ENCODE measurements around the gene CIDEB. TPM values are rescaled to one million over a fixed set of nuclear protein-coding genes. Genes with fewer than 3 reads are reported as not detected.

The CIDEB gene
- total and polyA plus RNA-seq, 10 of the 15 experiments (the other 5 are each of a cell fraction or from before 2014, with no cell fraction given): 0.34 to 6.3 (median 3.2) TPM

DNA sequence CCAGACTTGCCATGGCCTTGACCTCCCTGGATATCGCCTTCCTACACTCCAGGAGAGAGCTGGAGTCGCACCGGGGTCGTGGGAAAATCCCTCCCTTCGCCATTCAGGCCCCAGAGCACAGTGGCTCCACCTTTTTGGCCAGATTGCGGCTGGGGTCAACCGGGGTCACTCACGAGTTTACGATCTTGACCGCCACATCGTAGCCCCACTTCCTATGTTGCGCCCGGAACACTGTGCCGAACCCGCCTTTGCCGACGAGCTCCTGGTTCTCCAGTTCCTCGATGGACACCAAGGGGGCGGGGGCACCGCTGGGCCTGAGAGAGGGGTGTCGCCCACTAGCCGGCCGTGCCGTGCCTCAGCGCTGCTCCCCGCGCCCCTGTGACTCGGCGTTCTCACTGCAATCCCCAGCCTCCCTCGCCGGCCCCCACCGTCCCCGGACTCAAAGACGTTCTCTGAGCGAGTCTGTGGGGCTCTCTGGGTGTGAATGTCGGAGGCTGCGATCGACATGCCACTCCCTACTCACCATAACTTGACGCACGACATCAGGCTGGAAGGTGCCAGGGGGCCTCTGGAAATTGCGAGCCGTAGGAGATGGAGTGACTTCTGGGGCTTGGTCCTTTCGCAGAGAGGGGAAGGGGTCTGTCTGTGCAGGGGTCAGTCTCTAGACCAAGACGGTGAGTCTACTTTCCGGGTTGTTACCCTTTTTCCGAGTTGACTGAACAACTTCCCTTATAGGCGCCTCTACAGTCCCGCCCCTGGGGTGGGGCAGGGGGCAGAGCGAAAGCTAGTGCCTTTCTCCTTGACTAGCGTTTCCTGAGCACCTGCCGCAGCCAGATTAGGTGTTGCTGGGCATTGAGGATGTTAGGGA lies 31.7 kb upstream of the CIDEB start, which contains the start of gene RIPK3:
Gene RIPK3, minus strand, starts transcription at position 708 of the 868 bp plus-strand sequence. Its CDS starts 165 bp downstream, at position 543.
- H3K79me2 ChIP-seq (ENCODE audit: control insufficient read depth, insufficient read depth, low read length): no peaks in the 10 kb centered on the region
- CTCF ChIA-PET: interaction anchor here (0.8 to 16.6 kb wide), 13 partner anchors 11 to 229 kb away, joined by 3 to 452 read pairs (median 6); partner anchors contain the start of genes CBLN3, CIDEB, KHNYN and SDR39U1
- intact Hi-C loops (cut with micrococcal nuclease; ENCODE audit: unreplicated experiment): no loop called here
- SMC1A ChIA-PET (ENCODE audit: uncharacterized antibody, unreplicated experiment): interaction anchor here (0.6 to 7.7 kb wide), 10 partner anchors 12 to 761 kb away, joined by 3 to 73 read pairs (median 3); partner anchors contain the start of genes JPH4 and KHNYN
- in situ Hi-C loops (cut with MboI): no loop called here
- H3K4me2 ChIP-seq (ENCODE audit: control insufficient read depth, insufficient read depth): peak within 1 kb of the TSS; percentile 84
- peak within 1 kb of the TSS; percentile 74 for H3K9ac ChIP-seq (ENCODE audit: control insufficient read depth, insufficient read depth, low read length)
- no peaks in the 10 kb centered on the region for H4K20me1 ChIP-seq (ENCODE audit: control insufficient read depth, insufficient read depth)
- peak; percentile 36 for DNase-seq (ENCODE audit: low read depth, low spot score)
- WGBS (ENCODE audit: insufficient coverage, insufficient replicate concordance, low lambda C conversion rate, missing lambda C conversion rate): 11% methylated on average over 48 of the region's 51 CpGs
- BruUV-seq (replicated peaks): TSS peak; percentile 83
- TF ChIP-seq BHLHE40 (IDR thresholded peaks at IDR 0.05; ENCODE audit: borderline replicate concordance in 1 of 2, low read depth in 2 of 2, low read length in 1 of 2) (peak in 1 of 2 experiments; percentile 19; a peak in 1 of 4 replicates), LARP7 (IDR thresholded peaks at IDR 0.05) (0 out of 2 replicates have a peak, but pooled peaks have one; percentile 25), SUZ12 (IDR thresholded peaks at IDR 0.05; ENCODE audit: unreplicated experiment) (no peak), POLR2A (IDR thresholded peaks at IDR 0.05; ENCODE audit: low read depth, low read length) (peak; percentile 63), POLR2AphosphoS2 (IDR thresholded peaks at IDR 0.05; ENCODE audit: low read depth, low read length) (0 out of 2 replicates have a peak, but pooled peaks have one; percentile 30), NR2F1 (conservative IDR thresholded peaks at IDR 0.05) (peak; percentile 92), GATAD2B (conservative IDR thresholded peaks at IDR 0.05; ENCODE audit: low read depth) (0 out of 2 replicates have a peak, but pooled peaks have one; percentile 20), PAX8 (IDR thresholded peaks at IDR 0.05) (no peak), IKZF1 (conservative IDR thresholded peaks at IDR 0.05) (0 out of 2 replicates have a peak, but pooled peaks have one; percentile 7), POLR2AphosphoS5 (IDR thresholded peaks at IDR 0.05; ENCODE audit: low read length) (peak; percentile 52; the same call in 1 of the 2 replicates), CHD2 (IDR thresholded peaks at IDR 0.05; ENCODE audit: borderline replicate concordance, low read depth, low read length) (0 out of 2 replicates have a peak, but pooled peaks have one; percentile 21)
- TF ChIP-seq, protein P1, sequence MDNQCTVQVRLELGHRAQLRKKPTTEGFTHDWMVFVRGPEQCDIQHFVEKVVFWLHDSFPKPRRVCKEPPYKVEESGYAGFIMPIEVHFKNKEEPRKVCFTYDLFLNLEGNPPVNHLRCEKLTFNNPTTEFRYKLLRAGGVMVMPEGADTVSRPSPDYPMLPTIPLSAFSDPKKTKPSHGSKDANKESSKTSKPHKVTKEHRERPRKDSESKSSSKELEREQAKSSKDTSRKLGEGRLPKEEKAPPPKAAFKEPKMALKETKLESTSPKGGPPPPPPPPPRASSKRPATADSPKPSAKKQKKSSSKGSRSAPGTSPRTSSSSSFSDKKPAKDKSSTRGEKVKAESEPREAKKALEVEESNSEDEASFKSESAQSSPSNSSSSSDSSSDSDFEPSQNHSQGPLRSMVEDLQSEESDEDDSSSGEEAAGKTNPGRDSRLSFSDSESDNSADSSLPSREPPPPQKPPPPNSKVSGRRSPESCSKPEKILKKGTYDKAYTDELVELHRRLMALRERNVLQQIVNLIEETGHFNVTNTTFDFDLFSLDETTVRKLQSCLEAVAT (IDR thresholded peaks at IDR 0.05): peak; percentile 79; the same call in 1 of the 2 replicates
- TF ChIP-seq, protein P2, sequence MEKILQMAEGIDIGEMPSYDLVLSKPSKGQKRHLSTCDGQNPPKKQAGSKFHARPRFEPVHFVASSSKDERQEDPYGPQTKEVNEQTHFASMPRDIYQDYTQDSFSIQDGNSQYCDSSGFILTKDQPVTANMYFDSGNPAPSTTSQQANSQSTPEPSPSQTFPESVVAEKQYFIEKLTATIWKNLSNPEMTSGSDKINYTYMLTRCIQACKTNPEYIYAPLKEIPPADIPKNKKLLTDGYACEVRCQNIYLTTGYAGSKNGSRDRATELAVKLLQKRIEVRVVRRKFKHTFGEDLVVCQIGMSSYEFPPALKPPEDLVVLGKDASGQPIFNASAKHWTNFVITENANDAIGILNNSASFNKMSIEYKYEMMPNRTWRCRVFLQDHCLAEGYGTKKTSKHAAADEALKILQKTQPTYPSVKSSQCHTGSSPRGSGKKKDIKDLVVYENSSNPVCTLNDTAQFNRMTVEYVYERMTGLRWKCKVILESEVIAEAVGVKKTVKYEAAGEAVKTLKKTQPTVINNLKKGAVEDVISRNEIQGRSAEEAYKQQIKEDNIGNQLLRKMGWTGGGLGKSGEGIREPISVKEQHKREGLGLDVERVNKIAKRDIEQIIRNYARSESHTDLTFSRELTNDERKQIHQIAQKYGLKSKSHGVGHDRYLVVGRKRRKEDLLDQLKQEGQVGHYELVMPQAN (conservative IDR thresholded peaks at IDR 0.05): no peak
- TF ChIP-seq, protein P3, sequence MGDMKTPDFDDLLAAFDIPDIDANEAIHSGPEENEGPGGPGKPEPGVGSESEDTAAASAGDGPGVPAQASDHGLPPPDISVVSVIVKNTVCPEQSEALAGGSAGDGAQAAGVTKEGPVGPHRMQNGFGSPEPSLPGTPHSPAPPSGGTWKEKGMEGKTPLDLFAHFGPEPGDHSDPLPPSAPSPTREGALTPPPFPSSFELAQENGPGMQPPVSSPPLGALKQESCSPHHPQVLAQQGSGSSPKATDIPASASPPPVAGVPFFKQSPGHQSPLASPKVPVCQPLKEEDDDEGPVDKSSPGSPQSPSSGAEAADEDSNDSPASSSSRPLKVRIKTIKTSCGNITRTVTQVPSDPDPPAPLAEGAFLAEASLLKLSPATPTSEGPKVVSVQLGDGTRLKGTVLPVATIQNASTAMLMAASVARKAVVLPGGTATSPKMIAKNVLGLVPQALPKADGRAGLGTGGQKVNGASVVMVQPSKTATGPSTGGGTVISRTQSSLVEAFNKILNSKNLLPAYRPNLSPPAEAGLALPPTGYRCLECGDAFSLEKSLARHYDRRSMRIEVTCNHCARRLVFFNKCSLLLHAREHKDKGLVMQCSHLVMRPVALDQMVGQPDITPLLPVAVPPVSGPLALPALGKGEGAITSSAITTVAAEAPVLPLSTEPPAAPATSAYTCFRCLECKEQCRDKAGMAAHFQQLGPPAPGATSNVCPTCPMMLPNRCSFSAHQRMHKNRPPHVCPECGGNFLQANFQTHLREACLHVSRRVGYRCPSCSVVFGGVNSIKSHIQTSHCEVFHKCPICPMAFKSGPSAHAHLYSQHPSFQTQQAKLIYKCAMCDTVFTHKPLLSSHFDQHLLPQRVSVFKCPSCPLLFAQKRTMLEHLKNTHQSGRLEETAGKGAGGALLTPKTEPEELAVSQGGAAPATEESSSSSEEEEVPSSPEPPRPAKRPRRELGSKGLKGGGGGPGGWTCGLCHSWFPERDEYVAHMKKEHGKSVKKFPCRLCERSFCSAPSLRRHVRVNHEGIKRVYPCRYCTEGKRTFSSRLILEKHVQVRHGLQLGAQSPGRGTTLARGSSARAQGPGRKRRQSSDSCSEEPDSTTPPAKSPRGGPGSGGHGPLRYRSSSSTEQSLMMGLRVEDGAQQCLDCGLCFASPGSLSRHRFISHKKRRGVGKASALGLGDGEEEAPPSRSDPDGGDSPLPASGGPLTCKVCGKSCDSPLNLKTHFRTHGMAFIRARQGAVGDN (IDR thresholded peaks at IDR 0.05): peak; percentile 29; the same call in 1 of the 2 replicates
- H3K9me3 ChIP-seq (replicated peaks; ENCODE audit: control insufficient read depth, insufficient read depth, low read length): no peaks in the 10 kb centered on the region
- POLR2A ChIA-PET: interaction anchor here (0.5 to 4.7 kb wide), 9 partner anchors 18 to 119 kb away, joined by 3 to 23 read pairs (median 4); partner anchors contain the start of genes CBLN3, KHNYN and LTB4R2
- H3K4me1 ChIP-seq (ENCODE audit: control insufficient read depth, insufficient read depth, low read length): peaks cover 6% of the 10 kb centered on the region; the same call in 1 of the 2 replicates
- H2AFZ ChIP-seq (ENCODE audit: control insufficient read depth, low read depth, low read length): peak within 1 kb of the TSS; percentile 97
- FAIRE-seq: peak; percentile 47
- peak; percentile 95 for ATAC-seq
- peak within 1 kb of the TSS; percentile 34; the same call in 1 of the 2 replicates for H3K27ac ChIP-seq (ENCODE audit: control insufficient read depth, insufficient read depth)
- peak within 1 kb of the TSS; percentile 93 for H3K4me3 ChIP-seq
- no peaks in the 10 kb centered on the region; a peak in 1 of 4 replicates for H3K36me3 ChIP-seq (ENCODE audit: control insufficient read depth in 2 of 2, insufficient read depth in 2 of 2, low read length in 1 of 2)
- RAD21 ChIA-PET (ENCODE audit: unreplicated experiment): interaction anchor here (0.5 to 5.7 kb wide), 5 partner anchors 26 to 96 kb away, joined by 3 to 45 read pairs (median 4); partner anchors contain the start of genes CBLN3, CIDEB and KHNYN
- H3K27me3 ChIP-seq (replicated peaks in 1 of 2; ENCODE audit: control insufficient read depth in 2 of 2, insufficient read depth in 2 of 2, low read length in 1 of 2): peaks cover 0 to 3% of the 10 kb centered on the region in 2 experiments; a peak in 1 of 4 replicates
